Prostate gland (tissue), 2 donors: ENCODE measurements around the gene RAN.

ENCODE experiments used
- POLR2A ChIP-seq: fragments of 450-650 bp; IDR thresholded peaks from one replicate; pipeline ENCODE4 v1.6.1; 2016; ENCODE audit warnings: antibody characterized with exemption, mild to moderate bottlenecking
- POLR2AphosphoS5 ChIP-seq: sonication (generic); formaldehyde crosslinking; IDR thresholded peaks from one replicate; pipeline ENCODE4 v1.6.1; 2017; ENCODE audit warnings: antibody characterized with exemption
- TF ChIP-seq, protein P1 (sequence below), 4 experiments: fragments of 200-600 bp in 2 of 4; fragments of 450-650 bp in 2 of 4; sonication (generic) in 2 of 4; IDR thresholded peaks; 1 replicate in 3 of 4; 2 replicates in 1 of 4; pipeline ENCODE4 v1.5.1; 2016 to 2019; ENCODE audit warnings: antibody characterized with exemption in 4 of 4, mild to moderate bottlenecking in 2 of 4, moderate library complexity in 2 of 4

DNA sequence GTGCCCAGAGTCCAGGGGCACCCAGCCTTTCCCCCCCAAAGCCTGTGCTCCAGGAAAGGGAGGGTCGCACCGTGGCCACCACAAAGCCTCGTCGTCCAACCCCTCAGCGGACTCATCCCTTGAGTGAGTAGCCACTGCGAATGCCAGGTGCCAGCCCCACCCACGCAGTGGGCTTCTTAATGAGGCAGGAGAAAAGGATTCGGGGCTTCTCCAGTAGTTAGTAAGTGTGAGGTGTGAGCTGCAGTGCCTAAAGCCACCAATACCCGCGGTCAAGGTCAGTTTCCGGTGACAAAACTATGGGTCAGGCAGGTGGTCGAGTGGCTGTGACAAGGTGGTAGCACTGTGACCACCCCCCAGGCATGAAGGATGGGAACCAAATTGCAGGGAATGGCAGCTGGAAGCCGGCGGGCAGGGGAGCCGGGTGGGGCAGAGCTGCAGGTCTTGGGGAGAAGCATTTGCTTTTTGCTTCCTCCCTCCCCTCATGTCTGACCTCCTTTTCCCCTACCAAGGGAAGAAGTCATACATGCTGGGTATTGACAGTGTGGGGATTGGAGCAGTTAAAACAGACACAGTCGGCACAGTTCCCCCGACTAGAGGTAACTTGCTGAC lies 8.0 kb downstream of the RAN start:
- TF ChIP-seq POLR2A (no peak), POLR2AphosphoS5 (no peak)
- TF ChIP-seq, protein P1, sequence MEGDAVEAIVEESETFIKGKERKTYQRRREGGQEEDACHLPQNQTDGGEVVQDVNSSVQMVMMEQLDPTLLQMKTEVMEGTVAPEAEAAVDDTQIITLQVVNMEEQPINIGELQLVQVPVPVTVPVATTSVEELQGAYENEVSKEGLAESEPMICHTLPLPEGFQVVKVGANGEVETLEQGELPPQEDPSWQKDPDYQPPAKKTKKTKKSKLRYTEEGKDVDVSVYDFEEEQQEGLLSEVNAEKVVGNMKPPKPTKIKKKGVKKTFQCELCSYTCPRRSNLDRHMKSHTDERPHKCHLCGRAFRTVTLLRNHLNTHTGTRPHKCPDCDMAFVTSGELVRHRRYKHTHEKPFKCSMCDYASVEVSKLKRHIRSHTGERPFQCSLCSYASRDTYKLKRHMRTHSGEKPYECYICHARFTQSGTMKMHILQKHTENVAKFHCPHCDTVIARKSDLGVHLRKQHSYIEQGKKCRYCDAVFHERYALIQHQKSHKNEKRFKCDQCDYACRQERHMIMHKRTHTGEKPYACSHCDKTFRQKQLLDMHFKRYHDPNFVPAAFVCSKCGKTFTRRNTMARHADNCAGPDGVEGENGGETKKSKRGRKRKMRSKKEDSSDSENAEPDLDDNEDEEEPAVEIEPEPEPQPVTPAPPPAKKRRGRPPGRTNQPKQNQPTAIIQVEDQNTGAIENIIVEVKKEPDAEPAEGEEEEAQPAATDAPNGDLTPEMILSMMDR (IDR thresholded peaks at IDR 0.05): no peak
